HS-5 (cell line): Measurements from ENCODE around the gene BSN.
A peak's percentile ranks its signal among the peaks of the same experiment; 100 is the strongest.
"Not testable (repeated sequence)": the region's sequence is repeated elsewhere in the genome, so short reads cannot be mapped to it uniquely, and the experiment has no call there.

Source experiments
- DNase-seq: peaks from one replicate; pipeline ENCODE4 v3.0.0-alpha.2; 2012; ENCODE audit warnings: low read depth

BSN gene

GRCh38 chr3:49675912-49676311, 121.6 kb downstream of the BSN start:
- no peak for DNase-seq

GRCh38 chr3:49680493-49681231, 126.4 kb downstream of the BSN start:
- no peak for DNase-seq

- no peak for DNase-seq
These were observed 126.9 kb downstream of the BSN start for GRCh38 chr3:49681232-49681522.

- DNase-seq = no peak
These were observed 127.3 kb downstream of the BSN start for GRCh38 chr3:49681543-49681942.

- DNase-seq = no peak
These were observed 128.9 kb downstream of the BSN start for GRCh38 chr3:49683162-49683561.

GRCh38 chr3:49684453-49684852, 130.2 kb downstream of the BSN start:
- DNase-seq = not testable (repeated sequence)

- not testable (repeated sequence) for DNase-seq
These were observed 130.8 kb downstream of the BSN start for GRCh38 chr3:49685103-49685502.

GRCh38 chr3:49685846-49686245, 131.6 kb downstream of the BSN start:
- not testable (repeated sequence) for DNase-seq

GRCh38 chr3:49686346-49686745, 132.1 kb downstream of the BSN start:
- DNase-seq = not testable (repeated sequence)

- DNase-seq = not testable (repeated sequence)
These were observed 132.6 kb downstream of the BSN start for GRCh38 chr3:49686769-49687423.

GRCh38 chr3:49687424-49687795, 133.1 kb downstream of the BSN start:
- not testable (repeated sequence) for DNase-seq

GRCh38 chr3:49688338-49689045, 134.2 kb downstream of the BSN start:
- DNase-seq = not testable (repeated sequence)

- DNase-seq = peak; percentile 60
These were observed 135.0 kb downstream of the BSN start, which contains the start of the genes MST1 and RNF123 for GRCh38 chr3:49689046-49689907. Gene MST1, minus strand, starts transcription at chr3:49689474. Its CDS starts 783 bp downstream, at chr3:49688691. Gene RNF123, plus strand, starts transcription at chr3:49689557. Its CDS starts 1,609 bp downstream, at chr3:49691166.

GRCh38 chr3:49689908-49690624, 135.8 kb downstream of the BSN start:
- not testable (repeated sequence) for DNase-seq

- not testable (repeated sequence) for DNase-seq
These were observed 136.6 kb downstream of the BSN start for GRCh38 chr3:49690856-49691255.

- not testable (repeated sequence) for DNase-seq
These were observed 137.2 kb downstream of the BSN start for GRCh38 chr3:49691481-49691880.

GRCh38 chr3:49694409-49695070, 140.3 kb downstream of the BSN start:
- DNase-seq = not testable (repeated sequence)

- not testable (repeated sequence) for DNase-seq
These were observed 141.2 kb downstream of the BSN start for GRCh38 chr3:49695350-49696015.

GRCh38 chr3:49699281-49699979, 145.2 kb downstream of the BSN start:
- no peak for DNase-seq
